Natural killer cell (primary cell): ENCODE measurements around the gene GCHFR. TPM values are rescaled to one million over a fixed set of nuclear protein-coding genes. Genes with fewer than 3 reads are reported as not detected.

Experiments
- ATAC-seq, 3 donors: fragments of 150-1000 bp in 2 of 3; fragments of 200-7000 bp in 1 of 3; cut with Tn5 transposase; 1 replicate in 1 of 3; 2 replicates in 2 of 3; pipeline ENCODE4 v1.10.0; 2021; ENCODE audit warnings: mild to moderate bottlenecking in 2 of 3, moderate library complexity in 2 of 3
- DNase-seq, 2 donors: peaks; one replicate each; pipeline versions ENCODE4 v3.0.0 to v3.0.0-alpha.2; 2013 to 2021; ENCODE audit warnings: mixed read lengths in 1 of 2
- H3K27ac ChIP-seq: one replicate; pipeline ENCODE4 v1.5.1; 2013; ENCODE audit warnings: mild to moderate bottlenecking, low read length
- H3K27me3 ChIP-seq: one replicate; pipeline ENCODE4 v1.6.1; 2013; ENCODE audit warnings: low read length; ENCODE audit not compliant: control insufficient read depth, insufficient read depth
- H3K36me3 ChIP-seq: one replicate; pipeline ENCODE4 v1.6.1; 2013; ENCODE audit warnings: low read length; ENCODE audit not compliant: control insufficient read depth, insufficient read depth
- H3K4me1 ChIP-seq: one replicate; pipeline ENCODE4 v1.6.1; 2013; ENCODE audit warnings: low read length; ENCODE audit not compliant: control insufficient read depth, insufficient read depth
- H3K4me3 ChIP-seq: one replicate; pipeline ENCODE4 v1.5.1; 2013; ENCODE audit warnings: low read length
- H3K9me3 ChIP-seq: one replicate; pipeline ENCODE4 v1.6.1; 2013; ENCODE audit warnings: low read length; ENCODE audit not compliant: control insufficient read depth, insufficient read depth
- H3K27ac Mint-ChIP-seq, 2 donors: one replicate each; pipeline ENCODE4 v1.8.0; 2022; ENCODE audit warnings: mild to moderate bottlenecking in 2 of 2, mixed read lengths in 2 of 2, moderate library complexity in 1 of 2
- H3K27me3 Mint-ChIP-seq, 2 donors: one replicate each; pipeline ENCODE4 v1.8.0; 2022; ENCODE audit warnings: low read depth in 2 of 2, mixed read lengths in 2 of 2
- H3K36me3 Mint-ChIP-seq: one replicate; pipeline ENCODE4 v1.8.0; 2022; ENCODE audit warnings: mixed read lengths
- H3K4me1 Mint-ChIP-seq, 2 donors: one replicate each; pipeline ENCODE4 v1.8.0; 2022; ENCODE audit warnings: mixed read lengths in 2 of 2
- H3K4me3 Mint-ChIP-seq: one replicate; pipeline ENCODE4 v1.8.0; 2022; ENCODE audit warnings: mild to moderate bottlenecking, moderate library complexity, mixed read lengths
- H3K9me3 Mint-ChIP-seq, 2 donors: one replicate each; pipeline ENCODE4 v1.8.0; 2022; ENCODE audit warnings: mixed read lengths in 2 of 2
- whole genome bisulfite sequencing: methylation state at CpG from one replicate; pipeline ENCODE4 v1.1.7; 2013; ENCODE audit warnings: missing lambda C conversion rate; ENCODE audit not compliant: insufficient coverage; 5-methylcytosine and 5-hydroxymethylcytosine counted together
- intact Hi-C: fragments of 100-400 bp; cut with micrococcal nuclease; formaldehyde crosslinking; loops from one replicate; pipeline ENCODE4 v1.14.2; 2022
- total RNA-seq, 4 donors: library from RNA; stranded (reverse); fragments of 120-200 nt in 1 of 4; gene quantifications; one replicate each; pipeline versions ENCODE4 v1.2.3 to v1.2.4, GENCODE V29; 2013 to 2022
- TF ChIP-seq, protein P1 (sequence below): fragments of 200-600 bp; IDR thresholded peaks from one replicate; pipeline ENCODE4 v1.8.0; 2022; ENCODE audit warnings: antibody characterized with exemption

Gene GCHFR
- total RNA-seq, 3 donors from 2014 or later (not counting 1 experiment from before 2014, with no cell fraction given) = 17.5 to 25.9 (median 25.9) TPM

DNA sequence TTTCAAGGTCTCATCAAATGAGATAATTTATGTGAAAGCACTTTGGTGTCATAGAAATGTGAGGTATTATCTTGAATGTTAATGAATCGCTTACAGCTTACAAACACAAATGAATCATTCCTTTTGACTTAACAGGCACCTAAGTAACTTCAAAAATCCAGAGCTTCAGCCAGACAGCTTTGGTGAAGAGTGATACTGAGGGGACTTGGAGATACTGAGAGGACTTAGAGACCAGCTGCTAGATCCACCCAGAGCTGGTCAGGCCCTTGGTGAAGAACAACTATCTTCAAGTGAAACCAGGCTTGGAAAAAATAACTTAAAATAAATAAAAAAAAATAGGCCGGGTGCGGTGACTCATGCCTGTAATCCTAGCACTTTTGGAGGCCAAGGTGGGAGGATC, 26.9 kb downstream of the GCHFR start:
- TF ChIP-seq, protein P1, sequence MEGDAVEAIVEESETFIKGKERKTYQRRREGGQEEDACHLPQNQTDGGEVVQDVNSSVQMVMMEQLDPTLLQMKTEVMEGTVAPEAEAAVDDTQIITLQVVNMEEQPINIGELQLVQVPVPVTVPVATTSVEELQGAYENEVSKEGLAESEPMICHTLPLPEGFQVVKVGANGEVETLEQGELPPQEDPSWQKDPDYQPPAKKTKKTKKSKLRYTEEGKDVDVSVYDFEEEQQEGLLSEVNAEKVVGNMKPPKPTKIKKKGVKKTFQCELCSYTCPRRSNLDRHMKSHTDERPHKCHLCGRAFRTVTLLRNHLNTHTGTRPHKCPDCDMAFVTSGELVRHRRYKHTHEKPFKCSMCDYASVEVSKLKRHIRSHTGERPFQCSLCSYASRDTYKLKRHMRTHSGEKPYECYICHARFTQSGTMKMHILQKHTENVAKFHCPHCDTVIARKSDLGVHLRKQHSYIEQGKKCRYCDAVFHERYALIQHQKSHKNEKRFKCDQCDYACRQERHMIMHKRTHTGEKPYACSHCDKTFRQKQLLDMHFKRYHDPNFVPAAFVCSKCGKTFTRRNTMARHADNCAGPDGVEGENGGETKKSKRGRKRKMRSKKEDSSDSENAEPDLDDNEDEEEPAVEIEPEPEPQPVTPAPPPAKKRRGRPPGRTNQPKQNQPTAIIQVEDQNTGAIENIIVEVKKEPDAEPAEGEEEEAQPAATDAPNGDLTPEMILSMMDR = no peak
- intact Hi-C loops = no loop called here
- no peaks in the 10 kb centered on the region for H3K36me3 Mint-ChIP-seq
- no peak for DNase-seq
- Histone ChIP-seq H3K4me1 (peaks cover 26% of the 10 kb centered on the region), H3K27me3 (no peaks in the 10 kb centered on the region), H3K9me3 (no peaks in the 10 kb centered on the region), H3K36me3 (peaks cover 7% of the 10 kb centered on the region), H3K27ac (no peak overlapping the region), H3K4me3 (no peak overlapping the region)
- no peaks in the 10 kb centered on the region for H3K9me3 Mint-ChIP-seq
- WGBS = no CpG with 5 or more reads among the region's 3 CpGs
- H3K4me3 Mint-ChIP-seq = no peak overlapping the region
- H3K27me3 Mint-ChIP-seq = no peaks in the 10 kb centered on the region
- ATAC-seq = no peak
- H3K4me1 Mint-ChIP-seq = peaks cover 31 to 35% of the 10 kb centered on the region in 2 donors
- no peak overlapping the region for H3K27ac Mint-ChIP-seq

DNA sequence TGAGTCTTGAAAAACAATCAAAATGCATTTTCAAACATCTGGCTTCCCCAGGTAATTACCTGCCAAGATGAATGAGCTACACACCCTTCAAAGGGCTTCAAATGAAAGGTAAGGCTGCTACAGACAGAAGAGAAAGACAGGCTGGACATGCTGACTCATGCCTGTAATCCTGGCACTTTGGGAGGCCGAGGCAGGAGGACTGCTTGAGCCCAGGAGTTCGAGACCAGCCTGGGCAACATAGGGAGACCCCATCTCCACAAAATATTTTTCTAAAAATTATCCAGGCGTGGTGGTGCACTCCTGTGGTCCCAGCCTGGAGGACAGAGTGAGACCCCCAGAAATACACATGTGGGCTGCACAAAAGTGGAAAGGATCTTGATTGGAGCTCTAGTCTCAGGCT, 28.5 kb downstream of the GCHFR start:
- Histone ChIP-seq H3K27ac (no peak overlapping the region), H3K4me1 (peaks cover 16% of the 10 kb centered on the region), H3K27me3 (no peaks in the 10 kb centered on the region), H3K4me3 (no peak overlapping the region), H3K9me3 (no peaks in the 10 kb centered on the region), H3K36me3 (peaks cover 7% of the 10 kb centered on the region)
- Mint-ChIP-seq H3K4me1 (peaks cover 27 to 29% of the 10 kb centered on the region in 2 donors), H3K27me3 (no peaks in the 10 kb centered on the region), H3K36me3 (no peaks in the 10 kb centered on the region), H3K9me3 (no peaks in the 10 kb centered on the region), H3K4me3 (no peak overlapping the region), H3K27ac (peak overlapping the region in 1 of 2 donors; percentile 16)
- 94% methylated on average over 3 of the region's 3 CpGs for WGBS
- TF ChIP-seq, protein P1 = no peak
- DNase-seq = no peak
- intact Hi-C loops = no loop called here
- ATAC-seq = no peak

DNA sequence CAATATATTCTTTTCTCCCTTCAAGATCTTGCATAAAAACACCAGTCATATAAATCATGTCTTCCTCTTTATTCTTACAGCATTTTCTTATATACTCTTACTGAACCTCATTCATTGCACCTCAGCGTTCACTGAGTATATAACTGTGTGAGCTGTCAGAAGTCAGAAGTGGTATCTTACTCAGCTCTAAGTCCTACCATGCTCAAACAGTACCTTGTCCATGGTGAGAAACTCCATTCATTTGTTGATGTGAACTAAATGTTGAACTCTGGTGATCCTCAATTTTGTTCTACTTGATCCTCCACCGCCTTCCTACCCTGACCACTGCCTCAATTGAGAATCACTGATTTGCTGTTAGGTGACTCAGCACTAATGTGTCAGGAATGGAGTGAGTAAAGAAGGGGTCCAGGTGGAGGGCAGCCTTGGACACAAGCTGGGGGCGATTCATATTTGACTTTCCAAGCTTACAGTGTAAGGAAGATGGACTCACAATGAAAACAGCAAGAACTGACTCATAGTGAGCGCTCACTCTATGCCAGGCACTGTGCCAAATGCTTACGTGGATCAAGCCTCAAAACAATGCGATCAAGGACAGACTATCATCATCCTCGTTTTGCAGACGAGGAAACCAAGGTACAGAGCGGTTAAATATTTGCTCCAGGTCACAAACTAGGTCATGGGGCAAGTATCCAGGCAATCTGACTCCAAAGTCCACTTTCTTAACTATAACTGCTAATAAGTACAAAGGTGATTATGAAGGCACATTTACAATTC, 29.5 kb downstream of the GCHFR start:
- no peak overlapping the region for H3K27ac Mint-ChIP-seq
- Histone ChIP-seq H3K27ac (no peak overlapping the region), H3K36me3 (peaks cover 7% of the 10 kb centered on the region), H3K4me1 (peaks cover 7% of the 10 kb centered on the region), H3K9me3 (no peaks in the 10 kb centered on the region), H3K27me3 (no peaks in the 10 kb centered on the region), H3K4me3 (no peak overlapping the region)
- H3K36me3 Mint-ChIP-seq = no peaks in the 10 kb centered on the region
- ATAC-seq (no peak), DNase-seq (no peak)
- TF ChIP-seq, protein P1 = no peak
- no peak overlapping the region for H3K4me3 Mint-ChIP-seq
- H3K9me3 Mint-ChIP-seq = no peaks in the 10 kb centered on the region
- 87% methylated on average over 8 of the region's 9 CpGs for WGBS
- H3K4me1 Mint-ChIP-seq = peaks cover 25 to 27% of the 10 kb centered on the region in 2 donors
- no peaks in the 10 kb centered on the region for H3K27me3 Mint-ChIP-seq
- intact Hi-C loops = no loop called here

DNA sequence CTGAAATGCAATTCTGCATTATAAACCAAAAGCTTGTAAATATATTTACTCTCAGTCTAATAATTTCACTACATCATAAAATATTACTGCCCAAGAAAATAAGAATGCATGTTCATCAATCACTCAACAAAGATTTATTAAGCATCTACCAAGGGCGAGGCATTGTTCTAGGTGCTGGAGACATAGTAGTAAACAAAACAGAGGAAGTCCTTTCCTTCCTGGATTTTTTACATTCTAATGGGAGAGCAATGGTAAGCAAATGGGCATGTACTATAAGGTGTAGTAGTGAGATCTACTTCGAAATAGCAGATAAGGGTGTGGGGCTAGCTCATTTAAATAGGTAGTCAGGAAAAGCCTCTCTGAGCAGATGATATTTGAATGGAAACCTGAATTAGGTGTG, 32.2 kb downstream of the GCHFR start:
- no peak overlapping the region for H3K27ac ChIP-seq
- peak overlapping the region in 1 of 2 donors; percentile 60 for H3K27ac Mint-ChIP-seq
- H3K36me3 Mint-ChIP-seq = no peaks in the 10 kb centered on the region
- H3K4me1 ChIP-seq = no peaks in the 10 kb centered on the region
- ATAC-seq (no peak), DNase-seq (no peak)
- intact Hi-C loops = no loop called here
- WGBS = 98% methylated on average over 2 of the region's 2 CpGs
- no peaks in the 10 kb centered on the region for H3K27me3 ChIP-seq
- H3K9me3 Mint-ChIP-seq = no peaks in the 10 kb centered on the region
- H3K4me3 ChIP-seq = no peak overlapping the region
- peaks cover 9% of the 10 kb centered on the region for H3K36me3 ChIP-seq
- peaks cover 21 to 23% of the 10 kb centered on the region in 2 donors for H3K4me1 Mint-ChIP-seq
- H3K4me3 Mint-ChIP-seq = no peak overlapping the region
- H3K27me3 Mint-ChIP-seq = no peaks in the 10 kb centered on the region
- H3K9me3 ChIP-seq = no peaks in the 10 kb centered on the region
- TF ChIP-seq, protein P1 = no peak
